Parietal lobe (tissue), 1 donor: ENCODE measurements around the gene CLDN10. TPM values are rescaled to one million over a fixed set of nuclear protein-coding genes. Genes with fewer than 3 reads are reported as not detected.

Experiments
- total RNA-seq: library from RNA; depleted of rRNA; stranded (reverse); fragments of >200 nt; gene quantifications from one replicate; pipeline ENCODE4 v1.2.3, GENCODE V29; 2014

CLDN10 gene
- 2.5 TPM for total RNA-seq

GRCh38 chr13:95552539-95553441 lies at the start of gene CLDN10:
Gene CLDN10 (plus strand): TSS chr13:95552720. CDS start chr13:95552754, 34 bp downstream.

Other genes starting within 250 kb of the CLDN10 start
- gene DZIP1, start 92.0 kb downstream of the CLDN10 start, total RNA-seq, result 67.3 TPM
- 19.1 TPM for gene DNAJC3, start 124.4 kb downstream of the CLDN10 start, total RNA-seq